CD4-positive, alpha-beta T cell treated with Interleukin-6 for 4 hours (primary cell): ENCODE data around the gene TRMT11.

Source experiments
- DNase-seq: peaks from one replicate; pipeline ENCODE4 v3.0.0-alpha.2; 2020; ENCODE audit warnings: mixed read lengths

TRMT11 gene

DNA sequence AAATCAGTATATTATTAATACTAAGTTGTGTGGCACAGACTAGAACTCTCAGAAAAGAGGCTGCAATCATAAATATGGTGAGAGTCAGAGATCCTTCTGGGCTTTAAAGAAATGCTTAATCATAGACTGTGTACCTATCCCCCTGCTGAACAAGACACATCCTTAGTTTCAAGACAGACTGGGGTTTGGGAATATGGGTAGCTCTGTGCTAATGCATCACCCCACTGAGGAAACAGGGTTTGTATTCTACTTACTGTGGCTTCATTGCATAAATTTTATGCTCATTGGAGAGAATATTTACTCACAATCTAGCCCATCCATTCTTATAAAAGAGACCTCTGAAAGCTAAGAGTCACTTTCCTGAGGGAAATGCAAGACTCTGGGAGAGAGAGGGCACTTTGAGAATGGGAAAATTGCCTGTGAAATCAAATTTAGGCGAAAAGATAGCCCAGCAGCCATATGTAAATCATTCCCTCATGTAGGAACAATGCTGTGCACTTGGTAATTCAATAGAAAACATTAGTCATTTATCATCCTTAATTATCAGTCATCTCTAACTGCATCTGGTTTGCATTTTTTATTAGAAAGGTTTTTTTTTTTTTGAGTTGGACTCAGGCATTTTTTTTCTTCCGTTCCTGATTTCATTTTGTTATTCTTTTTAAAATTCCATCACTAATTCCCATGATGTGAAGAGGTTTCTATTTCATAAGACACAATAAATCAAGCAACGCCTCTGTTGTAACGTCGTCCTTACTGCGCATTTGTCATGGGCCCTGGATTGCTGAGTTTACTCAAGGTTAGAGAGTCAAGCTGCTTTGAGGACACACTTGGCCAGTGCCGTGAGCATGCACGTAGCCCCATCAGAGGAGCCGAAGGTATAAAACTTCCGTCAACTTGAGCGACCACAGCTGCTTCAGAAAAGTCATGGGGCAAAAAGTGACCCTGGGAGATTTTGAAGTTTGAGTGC lies 91.8 kb downstream of the TRMT11 start:
- no peak for DNase-seq

DNA sequence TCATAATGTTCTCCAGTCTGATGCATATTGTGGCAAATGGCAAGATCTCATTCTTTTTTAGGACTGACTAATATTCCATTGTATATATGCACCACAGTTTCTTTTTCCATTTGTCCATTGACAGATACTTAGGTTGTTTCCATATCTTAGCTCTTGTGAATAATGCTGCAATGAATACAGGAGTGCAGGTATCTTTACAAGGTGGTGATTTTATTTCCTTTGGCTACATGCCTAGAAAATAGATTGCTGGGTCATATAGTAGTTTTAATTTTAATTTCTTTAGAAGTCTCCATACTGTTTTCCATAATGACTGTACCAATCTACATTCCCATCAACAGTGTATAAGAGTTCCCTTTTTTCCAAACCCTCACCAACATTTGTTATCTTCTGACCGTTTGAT lies 97.5 kb downstream of the TRMT11 start:
- no peak for DNase-seq

DNA sequence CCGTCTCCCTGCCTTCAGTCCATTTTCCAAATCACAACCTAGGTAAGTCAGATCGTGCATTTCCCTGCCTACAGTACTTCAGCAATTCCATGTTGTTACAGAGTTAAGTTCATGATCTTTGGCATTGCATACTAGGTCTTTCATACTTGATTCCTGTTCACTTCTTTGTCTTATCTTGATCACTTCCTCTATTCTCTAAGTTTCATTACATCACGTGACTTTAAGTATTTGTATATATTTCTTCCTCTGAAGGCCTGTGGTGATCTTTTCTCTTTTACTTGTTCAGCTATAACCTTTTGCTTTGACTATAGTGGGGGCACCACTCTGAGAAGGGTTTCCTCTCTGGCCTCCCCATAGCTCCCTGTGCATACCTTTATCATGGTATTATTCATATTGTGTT lies 100.2 kb downstream of the TRMT11 start:
- no peak for DNase-seq
